ENCODE measurements around the gene ELOVL6.

DNA sequence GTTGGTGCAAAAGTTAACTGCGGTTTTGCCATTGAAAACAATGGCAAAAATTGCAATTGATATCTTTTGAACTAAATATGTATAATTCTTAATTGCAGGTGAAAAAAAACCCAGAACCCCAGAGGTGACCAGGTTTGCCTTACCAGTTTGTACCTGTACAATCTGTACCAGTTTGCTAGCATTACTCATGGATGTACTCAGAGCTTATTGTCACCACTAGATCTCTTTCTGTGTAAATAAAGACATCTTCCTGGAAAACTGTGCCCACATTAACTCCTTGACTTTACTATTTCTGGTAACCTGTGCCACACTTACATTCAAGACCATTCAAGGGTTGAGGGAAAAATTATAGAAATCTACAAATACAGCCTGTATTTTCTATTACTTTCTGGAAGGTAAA, 139.7 kb downstream of the ELOVL6 start:
- TF ChIP-seq, protein P1, sequence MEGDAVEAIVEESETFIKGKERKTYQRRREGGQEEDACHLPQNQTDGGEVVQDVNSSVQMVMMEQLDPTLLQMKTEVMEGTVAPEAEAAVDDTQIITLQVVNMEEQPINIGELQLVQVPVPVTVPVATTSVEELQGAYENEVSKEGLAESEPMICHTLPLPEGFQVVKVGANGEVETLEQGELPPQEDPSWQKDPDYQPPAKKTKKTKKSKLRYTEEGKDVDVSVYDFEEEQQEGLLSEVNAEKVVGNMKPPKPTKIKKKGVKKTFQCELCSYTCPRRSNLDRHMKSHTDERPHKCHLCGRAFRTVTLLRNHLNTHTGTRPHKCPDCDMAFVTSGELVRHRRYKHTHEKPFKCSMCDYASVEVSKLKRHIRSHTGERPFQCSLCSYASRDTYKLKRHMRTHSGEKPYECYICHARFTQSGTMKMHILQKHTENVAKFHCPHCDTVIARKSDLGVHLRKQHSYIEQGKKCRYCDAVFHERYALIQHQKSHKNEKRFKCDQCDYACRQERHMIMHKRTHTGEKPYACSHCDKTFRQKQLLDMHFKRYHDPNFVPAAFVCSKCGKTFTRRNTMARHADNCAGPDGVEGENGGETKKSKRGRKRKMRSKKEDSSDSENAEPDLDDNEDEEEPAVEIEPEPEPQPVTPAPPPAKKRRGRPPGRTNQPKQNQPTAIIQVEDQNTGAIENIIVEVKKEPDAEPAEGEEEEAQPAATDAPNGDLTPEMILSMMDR (conservative IDR thresholded peaks at IDR 0.05): no peak
- TF ChIP-seq EZH2 (IDR thresholded peaks at IDR 0.05; ENCODE audit: low read depth): no peak
